ENCODE measurements around the gene THAP12. TPM values are rescaled to one million over a fixed set of nuclear protein-coding genes. Genes with fewer than 3 reads are reported as not detected.

The THAP12 gene
- total RNA-seq, 2 donors from 2014 or later = 39.6 to 46.2 TPM

GRCh38 chr11:76318744-76319384 is 62.1 kb downstream of the THAP12 start:
- H3K9ac ChIP-seq (ENCODE audit: extremely low read depth, low read length, poor library complexity, severe bottlenecking) = no peak overlapping the region
- peak; percentile 95 for TF ChIP-seq CTCF (conservative IDR thresholded peaks at IDR 0.05)
- DNase-seq = peak; percentile 96
- H3K36me3 ChIP-seq (ENCODE audit: control insufficient read depth, insufficient read depth, low read length) = no peaks in the 10 kb centered on the region
- Mint-ChIP-seq H3K27ac (no peak overlapping the region), H3K9me3 (no peaks in the 10 kb centered on the region), H3K27me3 (ENCODE audit: insufficient read depth) (peaks cover 90% of the 10 kb centered on the region), H3K4me1 (peaks cover 8% of the 10 kb centered on the region), H3K36me3 (ENCODE audit: low read depth) (no peaks in the 10 kb centered on the region), H3K4me3 (no peak overlapping the region)
- H3K27me3 ChIP-seq (ENCODE audit: control insufficient read depth, insufficient read depth, low read length, poor library complexity, severe bottlenecking) = peaks cover 72% of the 10 kb centered on the region
- H3K4me1 ChIP-seq (ENCODE audit: control insufficient read depth, insufficient read depth, low read length) = no peaks in the 10 kb centered on the region
- no peaks in the 10 kb centered on the region for H3K9me3 ChIP-seq (ENCODE audit: control insufficient read depth, low read length)
- 14 to 18% methylated on average over 6 to 7 of the region's 7 CpGs for WGBS, 2 experiments (ENCODE audit: insufficient coverage in 1 of 2, insufficient read length in 1 of 2)
- no peak overlapping the region for H3K4me3 ChIP-seq (ENCODE audit: low read length)
- no peak overlapping the region for H3K27ac ChIP-seq (ENCODE audit: low read depth, low read length)

- no peak for DNase-seq
- Histone ChIP-seq H3K4me3 (ENCODE audit: low read length) (no peak overlapping the region), H3K9me3 (ENCODE audit: control insufficient read depth, low read length) (no peaks in the 10 kb centered on the region), H3K27me3 (ENCODE audit: control insufficient read depth, insufficient read depth, low read length, poor library complexity, severe bottlenecking) (peaks cover 66% of the 10 kb centered on the region), H3K4me1 (ENCODE audit: control insufficient read depth, insufficient read depth, low read length) (no peaks in the 10 kb centered on the region), H3K36me3 (ENCODE audit: control insufficient read depth, insufficient read depth, low read length) (no peaks in the 10 kb centered on the region), H3K9ac (ENCODE audit: extremely low read depth, low read length, poor library complexity, severe bottlenecking) (no peak overlapping the region), H3K27ac (ENCODE audit: low read depth, low read length) (no peak overlapping the region)
- Mint-ChIP-seq H3K4me3 (no peak overlapping the region), H3K36me3 (ENCODE audit: low read depth) (no peaks in the 10 kb centered on the region), H3K27me3 (ENCODE audit: insufficient read depth) (peaks cover 90% of the 10 kb centered on the region), H3K27ac (no peak overlapping the region), H3K4me1 (peaks cover 7% of the 10 kb centered on the region), H3K9me3 (no peaks in the 10 kb centered on the region)
- 85% methylated on average over 3 of the region's 3 CpGs; no CpG with 5 or more reads in 1 of the 2 experiments for WGBS, 2 experiments (ENCODE audit: insufficient coverage in 1 of 2, insufficient read length in 1 of 2)
- no peak for TF ChIP-seq CTCF (conservative IDR thresholded peaks at IDR 0.05)
Measured at GRCh38 chr11:76317296-76317695, 63.6 kb downstream of the THAP12 start.

GRCh38 chr11:76316726-76317125 is 64.2 kb downstream of the THAP12 start:
- H3K9me3 Mint-ChIP-seq = no peaks in the 10 kb centered on the region
- Histone ChIP-seq H3K27me3 (ENCODE audit: control insufficient read depth, insufficient read depth, low read length, poor library complexity, severe bottlenecking) (peaks cover 60% of the 10 kb centered on the region), H3K4me1 (ENCODE audit: control insufficient read depth, insufficient read depth, low read length) (no peaks in the 10 kb centered on the region), H3K9ac (ENCODE audit: extremely low read depth, low read length, poor library complexity, severe bottlenecking) (no peak overlapping the region), H3K36me3 (ENCODE audit: control insufficient read depth, insufficient read depth, low read length) (no peaks in the 10 kb centered on the region), H3K9me3 (ENCODE audit: control insufficient read depth, low read length) (no peaks in the 10 kb centered on the region), H3K27ac (ENCODE audit: low read depth, low read length) (no peak overlapping the region), H3K4me3 (ENCODE audit: low read length) (no peak overlapping the region)
- TF ChIP-seq CTCF (conservative IDR thresholded peaks at IDR 0.05) = no peak
- H3K4me1 Mint-ChIP-seq = peaks cover 7% of the 10 kb centered on the region
- peaks cover 90% of the 10 kb centered on the region for H3K27me3 Mint-ChIP-seq (ENCODE audit: insufficient read depth)
- DNase-seq = no peak
- H3K27ac Mint-ChIP-seq = no peak overlapping the region
- 71 to 94% methylated on average over 2 to 3 of the region's 3 CpGs for WGBS, 2 experiments (ENCODE audit: insufficient coverage in 1 of 2, insufficient read length in 1 of 2)
- no peak overlapping the region for H3K4me3 Mint-ChIP-seq
- H3K36me3 Mint-ChIP-seq (ENCODE audit: low read depth) = no peaks in the 10 kb centered on the region

Measured in endodermal cell (in vitro differentiated cells).